Common myeloid progenitor, CD34-positive (primary cell): ENCODE results near the gene GSK3A.

Experiments
- CTCF ChIA-PET: fragments of 350-600 bp; sonication (Branson Sonifier 250); formaldehyde crosslinking; loops from one replicate; lab custom pipeline; 2021; ENCODE audit warnings: antibody characterized with exemption; lab: Charles Lee
- POLR2A ChIA-PET: fragments of 350-600 bp; sonication (Branson Sonifier 250); formaldehyde crosslinking; loops from one replicate; lab custom pipeline; 2021; ENCODE audit warnings: antibody characterized with exemption; lab: Charles Lee
- DNase-seq, 3 donors: peaks; one replicate each; pipeline versions ENCODE4 v3.0.0 to v3.0.0-alpha.2; 2013
- H3K27ac ChIP-seq, 2 experiments: 1 replicate in 1 of 2; 2 replicates in 1 of 2; pipeline ENCODE4 v1.7.0; 2013; ENCODE audit warnings: inconsistent platforms in 2 of 2, low read length in 2 of 2, mild to moderate bottlenecking in 2 of 2, low read depth in 1 of 2, moderate library complexity in 1 of 2; ENCODE audit not compliant: severe bottlenecking in 2 of 2, insufficient read depth in 1 of 2, poor library complexity in 1 of 2
- H3K27me3 ChIP-seq, 5 experiments: replicated peaks in 2 of 5; 1 replicate in 3 of 5; 2 replicates in 2 of 5; pipeline versions ENCODE4 v1.6.1 to v1.7.0; 2013; ENCODE audit warnings: low read length in 4 of 5, mild to moderate bottlenecking in 2 of 5, moderate library complexity in 2 of 5, inconsistent platforms in 1 of 5; ENCODE audit not compliant: insufficient read depth in 5 of 5, control insufficient read depth in 4 of 5
- H3K36me3 ChIP-seq, 4 experiments: 1 replicate in 2 of 4; 2 replicates in 2 of 4; pipeline versions ENCODE4 v1.6.1 to v1.7.0; 2013; ENCODE audit warnings: low read length in 3 of 4, control low read depth in 1 of 4, mild to moderate bottlenecking in 1 of 4; ENCODE audit not compliant: control insufficient read depth in 4 of 4, insufficient read depth in 4 of 4
- H3K4me1 ChIP-seq, 4 experiments: 1 replicate in 3 of 4; 2 replicates in 1 of 4; pipeline versions ENCODE4 v1.6.1 to v1.7.1; 2013; ENCODE audit warnings: low read length in 3 of 4, mild to moderate bottlenecking in 3 of 4, control low read depth in 1 of 4, inconsistent platforms in 1 of 4, moderate library complexity in 1 of 4; ENCODE audit not compliant: control insufficient read depth in 4 of 4, insufficient read depth in 4 of 4; ENCODE audit errors: control extremely low read depth in 1 of 4
- H3K4me3 ChIP-seq, 7 experiments: 1 replicate in 4 of 7; 2 replicates in 3 of 7; pipeline versions ENCODE4 v1.5.1 to v1.7.0; 2013; ENCODE audit warnings: mild to moderate bottlenecking in 7 of 7, low read length in 6 of 7, moderate library complexity in 6 of 7, inconsistent platforms in 2 of 7, low read depth in 2 of 7, control low read depth in 1 of 7; ENCODE audit not compliant: insufficient read depth in 4 of 7, control insufficient read depth in 1 of 7; ENCODE audit errors: extremely low read depth in 1 of 7
- H3K9me3 ChIP-seq, 5 experiments: 1 replicate in 4 of 5; 2 replicates in 1 of 5; pipeline versions ENCODE4 v1.6.1 to v1.7.1; 2013; ENCODE audit warnings: low read length in 4 of 5, mild to moderate bottlenecking in 2 of 5, inconsistent platforms in 1 of 5, low read depth in 1 of 5, moderate library complexity in 1 of 5; ENCODE audit not compliant: control insufficient read depth in 4 of 5, insufficient read depth in 2 of 5; ENCODE audit errors: control extremely low read depth in 1 of 5
- WGBS: methylation state at CpG from one replicate; pipeline ENCODE4 v1.1.5; 2013; ENCODE audit not compliant: insufficient coverage; 5-methylcytosine and 5-hydroxymethylcytosine counted together

Gene GSK3A

GRCh38 chr19:42229855-42230351 is 12.5 kb downstream of the GSK3A start:
- ChIA-PET POLR2A (no interaction called here), CTCF (interaction anchor here (0.7 to 1.8 kb wide), 6 partner anchors 10 to 121 kb away, joined by 3 to 5 read pairs (median 4); partner anchors contain the start of gene ZNF526)
- H3K27me3 ChIP-seq: no peaks in the 10 kb centered on the region
- H3K36me3 ChIP-seq: peaks cover 9 to 92% (median 63%) of the 10 kb centered on the region in 4 experiments
- no peak overlapping the region for H3K4me3 ChIP-seq
- no peaks in the 10 kb centered on the region for H3K9me3 ChIP-seq
- H3K27ac ChIP-seq: no peak overlapping the region
- peaks cover 0 to 6% (median 2%) of the 10 kb centered on the region in 4 experiments for H3K4me1 ChIP-seq
- 35% methylated on average over 2 of the region's 8 CpGs for WGBS
- DNase-seq: peak in 1 of 3 donors; percentile 36

- Histone ChIP-seq H3K36me3 (peaks cover 9 to 94% (median 65%) of the 10 kb centered on the region in 4 experiments), H3K4me3 (no peak overlapping the region), H3K27me3 (no peaks in the 10 kb centered on the region), H3K9me3 (no peaks in the 10 kb centered on the region), H3K27ac (peak overlapping the region in 1 of 2 experiments; percentile 18), H3K4me1 (peaks cover 0 to 6% (median 2%) of the 10 kb centered on the region in 4 experiments)
- ChIA-PET POLR2A (no interaction called here), CTCF (interaction anchor here (0.6 to 1.8 kb wide), 8 partner anchors 10 to 120 kb away, joined by 3 to 5 read pairs (median 4); partner anchors contain the start of genes DEDD2 and ZNF526)
- DNase-seq: peak in 1 of 3 donors; percentile 58
- WGBS: 66% methylated on average over 2 of the region's 4 CpGs
Observed at GRCh38 chr19:42229301-42229854, 13.0 kb downstream of the GSK3A start.

GRCh38 chr19:42228641-42229040 is 13.8 kb downstream of the GSK3A start:
- Histone ChIP-seq H3K36me3 (peaks cover 4 to 91% (median 61%) of the 10 kb centered on the region in 4 experiments), H3K4me3 (no peak overlapping the region), H3K9me3 (no peaks in the 10 kb centered on the region), H3K27ac (peak overlapping the region in 1 of 2 experiments; percentile 18), H3K4me1 (peaks cover 0 to 6% (median 2%) of the 10 kb centered on the region in 4 experiments), H3K27me3 (no peaks in the 10 kb centered on the region)
- WGBS: 92% methylated on average over 4 of the region's 4 CpGs
- no peak for DNase-seq
- POLR2A ChIA-PET: no interaction called here
- CTCF ChIA-PET: interaction anchor here (0.6 to 2.6 kb wide), 8 partner anchors 8 to 103 kb away, joined by 3 to 11 read pairs (median 5); partner anchors contain the start of genes DEDD2, GSK3A and ZNF526

GRCh38 chr19:42226886-42227285 is 15.5 kb downstream of the GSK3A start:
- H3K27ac ChIP-seq: no peak overlapping the region
- H3K4me1 ChIP-seq: peaks cover 0 to 6% (median 2%) of the 10 kb centered on the region in 4 experiments
- H3K9me3 ChIP-seq: no peaks in the 10 kb centered on the region
- H3K36me3 ChIP-seq: peaks cover 0 to 76% (median 45%) of the 10 kb centered on the region in 4 experiments
- ChIA-PET POLR2A (no interaction called here), CTCF (interaction anchor here (0.9 to 2.6 kb wide), 4 partner anchors 10 to 148 kb away, joined by 3 to 11 read pairs (median 3); no protein-coding TSS in a partner anchor)
- no peaks in the 10 kb centered on the region for H3K27me3 ChIP-seq
- no peak for DNase-seq
- H3K4me3 ChIP-seq: no peak overlapping the region
- no CpG with 5 or more reads among the region's 1 CpG for WGBS

- Histone ChIP-seq H3K9me3 (no peaks in the 10 kb centered on the region), H3K27me3 (no peaks in the 10 kb centered on the region), H3K36me3 (peaks cover 0 to 65% (median 40%) of the 10 kb centered on the region in 4 experiments), H3K4me1 (peaks cover 2 to 14% (median 7%) of the 10 kb centered on the region in 4 experiments), H3K4me3 (no peak overlapping the region), H3K27ac (no peak overlapping the region)
- WGBS: 97% methylated on average over 28 of the region's 33 CpGs
- no peak for DNase-seq
- POLR2A ChIA-PET: no interaction called here
- CTCF ChIA-PET: interaction anchor here (0.8 to 1.7 kb wide), 3 partner anchors 12 to 147 kb away, joined by 3 read pairs; no protein-coding TSS in a partner anchor
Observed at GRCh38 chr19:42225718-42226292, 16.6 kb downstream of the GSK3A start.

GRCh38 chr19:42224940-42225717 is 17.3 kb downstream of the GSK3A start:
- ChIA-PET POLR2A (no interaction called here), CTCF (interaction anchor here (0.6 to 1.3 kb wide), 5 partner anchors 10 to 38 kb away, joined by 3 to 4 read pairs (median 3); partner anchors contain the start of gene GSK3A)
- no peak for DNase-seq
- H3K4me3 ChIP-seq: no peak overlapping the region
- WGBS: 97% methylated on average over 17 of the region's 37 CpGs
- peaks cover 0 to 60% (median 37%) of the 10 kb centered on the region in 4 experiments for H3K36me3 ChIP-seq
- no peaks in the 10 kb centered on the region for H3K9me3 ChIP-seq
- H3K27ac ChIP-seq: no peak overlapping the region
- no peaks in the 10 kb centered on the region for H3K27me3 ChIP-seq
- peaks cover 3 to 16% (median 10%) of the 10 kb centered on the region in 4 experiments for H3K4me1 ChIP-seq
